GM18861 (cell line): ENCODE results near the gene GRIK1.

Experiments used
- ATAC-seq: cut with Tn5 transposase; IDR thresholded peaks from one replicate; pipeline ENCODE4 v1.9.1; 2021; ENCODE audit not compliant: unreplicated experiment

Gene GRIK1

DNA sequence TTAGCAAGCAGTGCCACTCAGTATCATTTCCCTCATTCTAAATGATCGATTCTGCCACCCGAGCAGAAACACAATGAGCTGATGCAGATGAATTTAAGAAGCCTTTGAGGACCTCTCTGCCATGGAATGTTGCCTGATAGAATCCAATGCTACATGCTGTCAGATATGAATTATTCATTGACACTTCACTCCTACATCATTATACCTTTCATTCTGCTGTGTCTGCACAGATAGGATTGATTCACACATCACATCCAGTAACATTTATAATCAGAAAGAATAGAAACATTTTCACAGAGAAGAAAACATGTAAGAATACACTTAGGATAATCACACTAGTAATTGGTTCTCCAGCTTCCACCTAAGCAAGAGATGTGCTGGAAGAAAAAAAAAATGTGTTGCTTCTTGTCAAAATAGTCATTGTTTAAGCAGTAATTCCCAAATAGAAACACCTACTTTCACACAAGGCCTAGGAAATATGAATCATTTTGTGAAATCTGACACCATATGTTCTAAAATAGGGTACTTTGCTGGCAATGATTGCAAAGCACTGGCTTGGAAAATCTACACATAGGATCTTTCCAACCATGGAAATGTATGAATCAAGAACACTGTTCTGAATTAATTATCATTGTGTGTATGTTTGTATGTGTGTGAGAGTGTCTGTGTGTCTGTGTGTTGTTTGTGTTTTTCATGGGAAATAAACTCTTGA lies 110.1 kb downstream of the GRIK1 start:
- no peak for ATAC-seq

GRCh38 chr21:29827647-29828046 lies 112.1 kb downstream of the GRIK1 start:
- ATAC-seq, result no peak

DNA sequence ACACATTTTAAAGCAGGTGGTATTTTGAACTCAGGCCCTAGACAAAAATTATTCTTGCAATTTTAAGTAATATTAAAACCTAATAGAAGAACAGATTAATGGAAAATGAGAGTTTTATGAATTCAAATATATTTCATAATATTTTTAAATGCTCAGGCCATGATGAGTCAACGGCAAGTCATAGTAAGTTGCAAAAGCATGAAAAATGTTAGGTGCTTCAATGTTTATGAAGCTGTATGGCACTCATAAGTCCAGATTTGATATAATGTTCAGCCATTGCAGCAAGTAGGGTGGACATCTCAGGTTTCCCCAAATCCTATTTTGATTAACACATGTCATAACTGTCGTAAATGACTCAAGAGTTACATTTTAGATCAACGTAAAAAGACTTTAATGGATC lies 112.6 kb downstream of the GRIK1 start:
- no peak for ATAC-seq

DNA sequence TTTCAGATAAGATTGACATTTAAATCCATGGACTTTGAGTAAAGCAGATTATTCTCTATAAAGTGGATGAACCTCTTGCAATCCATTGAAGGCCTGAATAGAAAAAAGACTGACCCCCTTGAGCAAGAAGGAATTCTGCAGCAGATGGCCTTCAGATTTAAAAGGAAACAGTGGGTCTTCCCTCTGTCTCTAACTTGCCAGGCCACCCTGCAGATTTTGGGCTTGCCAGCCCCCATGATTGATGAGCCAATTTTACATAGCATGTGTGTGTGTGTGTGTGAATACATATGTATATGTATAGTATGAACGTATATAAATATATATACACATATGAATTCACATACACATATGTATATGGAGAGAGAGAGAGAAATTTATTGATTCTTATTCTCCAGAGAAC lies 113.4 kb downstream of the GRIK1 start:
- ATAC-seq, result no peak

DNA sequence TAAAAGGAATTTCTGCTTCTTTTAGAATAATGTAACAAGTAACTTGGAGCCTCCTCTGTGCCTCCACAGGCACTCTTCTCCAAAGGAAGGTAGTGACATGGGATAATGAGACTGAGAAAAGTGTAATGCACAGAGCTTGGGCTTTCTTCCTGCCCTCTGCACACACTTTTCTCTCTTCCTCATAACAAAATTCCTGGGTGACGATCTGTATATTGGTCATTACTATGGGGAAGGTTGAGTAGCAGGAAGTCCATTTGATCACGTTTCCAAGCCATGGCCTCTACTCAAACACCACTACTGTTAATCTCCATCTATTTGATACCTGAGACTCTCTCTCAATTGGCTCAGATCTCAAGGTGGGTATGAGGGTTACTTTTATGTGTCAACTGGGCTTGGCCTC lies 113.9 kb downstream of the GRIK1 start:
- no peak for ATAC-seq

DNA sequence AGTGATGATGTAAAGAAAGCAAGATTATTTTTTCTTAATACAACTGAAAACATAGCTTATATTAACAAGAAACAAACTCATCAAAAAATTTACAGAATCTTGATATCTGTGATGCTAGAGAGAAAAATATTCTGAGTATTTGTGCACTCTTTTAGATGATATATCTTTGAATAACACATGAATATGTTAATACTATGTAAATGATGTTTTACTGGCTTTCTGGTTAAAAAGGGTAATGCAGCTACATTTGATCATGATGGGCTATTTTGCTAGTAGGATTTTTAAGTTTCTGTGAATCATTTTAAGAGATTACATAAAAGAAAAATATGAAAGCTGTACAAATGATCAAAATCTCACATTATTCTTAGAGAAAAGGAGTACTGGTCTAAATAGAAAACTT lies 114.5 kb downstream of the GRIK1 start:
- ATAC-seq, result no peak

- ATAC-seq, result no peak
Measured at GRCh38 chr21:29822064-29822463, 117.7 kb downstream of the GRIK1 start.

DNA sequence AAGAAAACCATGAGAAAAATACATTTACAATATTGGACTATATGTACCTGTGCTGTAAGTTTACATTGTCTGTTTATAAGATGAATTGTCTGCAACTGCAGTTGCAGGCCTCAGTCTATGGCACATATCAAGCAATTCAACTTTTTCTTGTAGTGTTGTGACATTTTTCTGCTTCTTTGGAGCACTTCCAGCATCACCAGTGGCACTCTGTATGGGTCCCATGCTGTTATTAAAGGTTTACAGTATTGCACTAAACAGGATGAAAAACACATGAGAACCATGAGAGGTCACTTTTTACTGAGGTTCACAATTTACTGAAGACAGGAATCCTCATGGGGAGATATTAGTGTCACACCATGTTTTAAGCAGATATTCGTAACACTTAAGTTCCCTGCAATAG lies 118.6 kb downstream of the GRIK1 start:
- no peak for ATAC-seq

GRCh38 chr21:29819675-29820326 lies 120.0 kb downstream of the GRIK1 start:
- no peak for ATAC-seq

DNA sequence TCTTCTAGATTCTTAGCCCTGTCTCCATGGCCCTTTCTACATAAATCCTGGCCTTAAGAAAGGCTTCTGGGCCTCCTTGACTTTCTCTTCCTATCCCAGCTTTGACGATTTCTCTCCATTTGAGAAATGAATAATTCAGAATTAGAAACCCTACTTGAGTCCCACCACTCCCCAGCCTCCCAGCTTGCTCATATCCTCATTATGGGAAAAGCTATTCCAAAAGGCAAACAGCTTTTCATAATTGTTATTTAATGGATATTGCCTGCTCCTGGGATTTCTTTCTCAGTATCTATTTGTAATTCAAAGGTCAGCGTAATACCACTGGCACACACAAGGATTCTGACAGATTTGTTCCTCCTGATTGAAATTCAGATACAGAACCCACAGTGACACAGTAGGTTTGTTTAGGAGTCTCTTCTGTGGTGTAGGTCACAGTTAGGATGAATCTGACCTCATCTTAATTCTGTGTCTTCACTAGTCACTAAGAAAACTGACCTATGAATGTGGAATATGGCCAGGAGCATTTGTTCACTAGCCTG lies 121.3 kb downstream of the GRIK1 start:
- no peak for ATAC-seq

- ATAC-seq, result no peak
Measured at GRCh38 chr21:29817450-29817849, 122.3 kb downstream of the GRIK1 start.

- ATAC-seq, result no peak
Measured at GRCh38 chr21:29812947-29813346, 126.8 kb downstream of the GRIK1 start.

DNA sequence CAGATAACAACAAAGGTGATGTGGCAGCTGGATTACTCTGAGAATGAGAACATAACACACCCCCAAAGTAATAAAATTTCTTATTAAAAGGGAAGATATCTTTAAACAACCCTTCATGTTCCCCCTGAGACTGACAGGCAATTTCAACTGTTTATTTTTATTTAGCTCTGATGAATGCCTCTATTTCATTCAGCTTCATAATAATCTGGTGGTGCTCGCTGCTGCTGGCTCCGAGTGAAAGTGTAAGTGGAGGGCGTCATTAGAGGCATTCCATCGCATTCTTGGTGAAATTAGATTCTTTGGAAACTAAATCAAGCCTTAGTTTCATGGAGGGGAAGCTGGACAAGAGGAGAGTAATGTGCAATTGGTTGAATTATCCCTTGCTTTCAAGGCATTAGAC lies 128.9 kb downstream of the GRIK1 start:
- no peak for ATAC-seq

DNA sequence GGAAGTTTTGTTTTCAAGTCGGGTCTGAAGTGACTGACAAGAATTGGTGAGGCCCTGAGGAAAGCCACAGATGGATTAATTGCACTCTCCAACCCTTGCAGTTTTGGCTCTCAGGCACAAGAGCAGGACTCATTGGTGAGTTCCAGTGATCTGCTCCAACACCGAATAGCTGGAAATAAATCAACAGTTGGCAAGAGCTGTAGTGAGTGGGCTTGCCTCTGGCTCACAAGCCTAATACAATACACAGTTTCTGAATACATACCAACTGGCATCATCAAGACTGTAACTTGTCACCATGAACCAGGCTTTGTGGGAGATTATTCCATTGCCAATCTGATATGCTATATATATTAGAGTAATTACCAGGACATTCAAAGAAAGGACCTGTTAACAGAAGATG lies 131.6 kb downstream of the GRIK1 start:
- ATAC-seq, result no peak

DNA sequence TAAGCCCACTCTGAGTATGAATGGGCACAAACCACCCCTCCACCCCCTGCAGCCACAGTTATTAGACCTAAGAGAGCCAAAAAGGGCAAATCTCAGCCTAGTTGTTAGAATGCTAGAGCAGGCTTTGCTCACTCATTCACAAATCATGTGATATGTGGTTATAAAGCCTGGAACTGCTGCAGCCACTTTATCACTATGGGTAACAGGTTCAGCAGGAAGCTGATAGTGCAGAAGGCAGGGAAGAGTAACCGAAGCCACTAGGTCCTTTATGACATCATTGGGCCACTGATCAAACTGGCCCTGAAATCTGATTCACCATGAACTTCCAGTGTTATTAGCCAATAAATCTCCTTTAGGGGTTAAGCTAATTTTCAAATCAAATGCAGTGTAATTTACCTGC lies 134.7 kb downstream of the GRIK1 start:
- ATAC-seq, result no peak

DNA sequence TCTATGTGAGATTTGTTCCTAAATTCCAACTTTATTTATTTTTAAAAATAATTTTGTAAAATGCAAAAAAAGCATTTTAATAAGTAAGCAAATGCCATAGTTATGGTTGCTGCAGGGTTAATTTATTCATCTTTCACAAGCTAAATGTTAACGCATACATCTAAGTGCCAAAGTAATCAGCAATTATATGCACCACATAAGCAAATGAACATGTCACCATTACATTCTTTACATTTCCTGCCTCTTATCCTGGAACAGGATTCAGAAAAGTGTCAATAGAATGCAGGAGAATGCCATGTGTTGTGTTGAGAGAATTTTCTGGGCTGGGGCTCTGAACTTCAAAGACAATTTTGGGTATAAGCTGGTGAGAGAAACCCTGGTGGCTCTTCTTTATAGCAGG lies 136.6 kb downstream of the GRIK1 start:
- no peak for ATAC-seq

DNA sequence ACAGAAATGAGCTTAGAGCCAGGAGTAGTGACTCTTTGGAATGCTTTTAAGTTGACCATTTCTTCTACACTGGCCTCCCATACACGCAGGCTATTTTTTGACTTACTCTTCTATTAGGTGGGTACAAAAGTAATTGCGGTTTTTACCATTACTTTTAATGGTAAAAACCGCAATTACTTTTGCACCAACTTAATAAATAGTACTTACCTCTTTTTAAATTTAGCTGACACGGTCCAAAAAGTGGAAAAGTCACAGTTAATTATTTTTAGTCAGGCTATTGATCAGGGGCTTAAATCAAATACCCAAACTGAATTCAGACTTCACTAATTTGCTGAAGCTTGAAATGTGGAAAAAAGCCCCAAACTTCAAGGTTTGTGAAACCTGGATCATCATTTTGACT lies 138.7 kb downstream of the GRIK1 start:
- ATAC-seq, result no peak

GRCh38 chr21:29800056-29800455 lies 139.7 kb downstream of the GRIK1 start:
- no peak for ATAC-seq

- no peak for ATAC-seq
Measured at GRCh38 chr21:29798840-29799239, 141.0 kb downstream of the GRIK1 start.

GRCh38 chr21:29797155-29797554 lies 142.6 kb downstream of the GRIK1 start:
- ATAC-seq, result no peak

DNA sequence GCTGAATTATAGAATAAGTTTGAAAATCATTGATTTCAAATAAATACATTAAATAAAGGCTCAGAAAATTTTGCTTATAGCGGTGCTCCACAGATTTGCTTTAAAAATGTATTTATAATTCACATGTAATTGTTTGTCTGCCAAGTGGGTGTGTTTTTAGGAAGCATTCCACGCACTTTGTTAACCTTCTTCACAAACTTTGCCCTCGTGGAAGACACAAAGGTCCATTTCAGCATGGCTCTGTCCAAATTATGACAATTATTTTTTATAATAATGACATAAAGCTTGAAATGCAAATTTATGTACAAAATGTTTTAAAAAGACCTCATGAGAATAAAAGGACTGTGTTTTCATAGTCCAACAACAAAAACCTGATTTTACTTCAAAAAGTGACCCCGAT lies 146.1 kb downstream of the GRIK1 start:
- no peak for ATAC-seq

- no peak for ATAC-seq
Measured at GRCh38 chr21:29789393-29789792, 150.4 kb downstream of the GRIK1 start.

- no peak for ATAC-seq
Measured at GRCh38 chr21:29788752-29789151, 151.0 kb downstream of the GRIK1 start.
